HEK293 (cell line): ENCODE results near the gene F10.

Source experiments
- BCL11B ChIP-seq: fragments of 450-650 bp; formaldehyde crosslinking; IDR thresholded peaks from 2 replicates; pipeline ENCODE4 v1.5.1; 2016; ENCODE audit warnings: low read depth, missing biosample characterization, missing genetic modification characterization
- CTCF ChIP-seq: fragments of 450-650 bp; formaldehyde crosslinking; IDR thresholded peaks from 2 replicates; pipeline ENCODE4 v1.5.1; 2016; ENCODE audit warnings: missing biosample characterization, missing genetic modification characterization
- EGR2 ChIP-seq: fragments of 450-650 bp; formaldehyde crosslinking; IDR thresholded peaks from 2 replicates; pipeline ENCODE4 v1.5.1; 2016; ENCODE audit warnings: low read depth, missing biosample characterization, missing genetic modification characterization
- GLI4 ChIP-seq: fragments of 450-650 bp; formaldehyde crosslinking; IDR thresholded peaks from 2 replicates; pipeline ENCODE4 v1.5.1; 2016; ENCODE audit warnings: missing biosample characterization, missing genetic modification characterization
- SP2 ChIP-seq: fragments of 450-650 bp; formaldehyde crosslinking; IDR thresholded peaks from 2 replicates; pipeline ENCODE4 v1.5.1; 2016; ENCODE audit warnings: missing biosample characterization, missing genetic modification characterization
- ZBTB21 ChIP-seq: fragments of 450-650 bp; formaldehyde crosslinking; IDR thresholded peaks from 2 replicates; pipeline ENCODE4 v1.5.1; 2017; ENCODE audit warnings: missing biosample characterization, missing genetic modification characterization
- ZBTB8A ChIP-seq: fragments of 450-650 bp; formaldehyde crosslinking; IDR thresholded peaks from 2 replicates; pipeline ENCODE4 v1.5.1; 2016; ENCODE audit warnings: missing biosample characterization, missing genetic modification characterization
- ZNF274 ChIP-seq, 2 experiments: fragments of 200-500 bp in 1 of 2; fragments of 450-650 bp in 1 of 2; sonication (Bioruptor generic) in 1 of 2; formaldehyde crosslinking in 1 of 2; IDR thresholded peaks; 2 replicates each; pipeline versions ENCODE4 v1.5.1 to v1.6.1; 2014 to 2016; ENCODE audit warnings: borderline replicate concordance in 1 of 2, inconsistent platforms in 1 of 2, low read length in 1 of 2, missing biosample characterization in 1 of 2, missing genetic modification characterization in 1 of 2
- ZNF530 ChIP-seq: fragments of 450-650 bp; formaldehyde crosslinking; IDR thresholded peaks from 2 replicates; pipeline ENCODE4 v1.5.1; 2016; ENCODE audit warnings: low read depth, missing biosample characterization, missing genetic modification characterization
- ZNF660 ChIP-seq: fragments of 450-650 bp; IDR thresholded peaks from 2 replicates; pipeline ENCODE4 v1.5.1; 2018; ENCODE audit warnings: missing biosample characterization, mild to moderate bottlenecking, missing genetic modification characterization
- ZNF707 ChIP-seq: fragments of 450-650 bp; formaldehyde crosslinking; IDR thresholded peaks from 2 replicates; pipeline ENCODE4 v1.5.1; 2016; ENCODE audit warnings: missing biosample characterization, missing genetic modification characterization
- TF ChIP-seq, protein P1 (sequence below): fragments of 450-650 bp; formaldehyde crosslinking; IDR thresholded peaks from 2 replicates; pipeline ENCODE4 v1.5.1; 2016; ENCODE audit warnings: missing biosample characterization, missing genetic modification characterization

DNA sequence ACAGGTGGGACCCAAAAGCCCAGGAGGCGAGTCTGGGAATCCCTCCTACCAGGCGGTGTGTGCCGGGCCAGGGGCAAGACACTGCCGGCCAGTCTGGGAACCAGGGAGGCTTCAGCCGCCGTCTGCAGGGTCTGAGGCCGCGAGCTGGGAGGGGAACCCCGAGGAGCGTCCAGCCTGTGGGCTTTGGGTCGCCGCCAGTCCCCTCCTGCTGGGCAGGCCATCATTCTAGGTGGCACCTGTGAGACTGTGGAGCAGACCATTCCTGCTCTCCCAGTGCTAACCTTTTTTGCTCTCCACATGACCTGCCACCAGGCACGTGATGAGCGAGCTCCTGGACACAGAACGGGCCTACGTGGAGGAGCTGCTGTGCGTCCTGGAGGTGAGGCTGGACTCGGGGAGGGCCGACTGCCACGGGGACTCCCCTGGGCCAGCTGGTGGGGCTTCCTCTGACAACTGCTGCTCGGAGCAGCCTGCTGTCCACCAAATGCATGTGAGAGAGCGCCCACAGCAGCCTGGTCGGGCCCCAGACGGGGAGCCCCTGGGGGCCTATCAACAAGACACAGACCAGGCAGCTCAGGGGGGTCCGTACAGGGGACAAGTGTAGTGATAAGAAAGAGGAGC is 41.6 kb upstream of the F10 start:
- TF ChIP-seq ZNF707 (no peak), ZNF274 (IDR thresholded peaks at IDR 0.05; ENCODE audit: low read length) (no peak), ZNF274 (tag by site-specific recombination; IDR thresholded peaks at IDR 0.05; ENCODE audit: borderline replicate concordance) (no peak), CTCF (no peak), SP2 (tag by site-specific recombination) (no peak), EGR2 (no peak), ZBTB8A (tag by site-specific recombination) (no peak), ZBTB21 (tag by site-specific recombination) (no peak), BCL11B (tag by site-specific recombination) (no peak), ZNF660 (tag by site-specific recombination) (no peak), GLI4 (tag by site-specific recombination) (no peak), ZNF530 (tag by site-specific recombination) (no peak)
- TF ChIP-seq, protein P1, sequence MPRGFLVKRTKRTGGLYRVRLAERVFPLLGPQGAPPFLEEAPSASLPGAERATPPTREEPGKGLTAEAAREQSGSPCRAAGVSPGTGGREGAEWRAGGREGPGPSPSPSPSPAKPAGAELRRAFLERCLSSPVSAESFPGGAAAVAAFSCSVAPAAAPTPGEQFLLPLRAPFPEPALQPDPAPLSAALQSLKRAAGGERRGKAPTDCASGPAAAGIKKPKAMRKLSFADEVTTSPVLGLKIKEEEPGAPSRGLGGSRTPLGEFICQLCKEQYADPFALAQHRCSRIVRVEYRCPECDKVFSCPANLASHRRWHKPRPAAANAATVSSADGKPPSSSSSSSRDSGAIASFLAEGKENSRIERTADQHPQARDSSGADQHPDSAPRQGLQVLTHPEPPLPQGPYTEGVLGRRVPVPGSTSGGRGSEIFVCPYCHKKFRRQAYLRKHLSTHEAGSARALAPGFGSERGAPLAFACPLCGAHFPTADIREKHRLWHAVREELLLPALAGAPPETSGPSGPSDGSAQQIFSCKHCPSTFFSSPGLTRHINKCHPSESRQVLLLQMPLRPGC (tag by site-specific recombination): no peak
